Neural cell (in vitro differentiated cells): ENCODE measurements around the gene SPDYE2.
"Not testable (repeated sequence)": the region's sequence is repeated elsewhere in the genome, so short reads cannot be mapped to it uniquely, and the experiment has no call there.

Experiments used
- EP300 ChIP-seq: fragments of 450-650 bp; conservative IDR thresholded peaks from 2 replicates; pipeline ENCODE4 v1.6.1; 2014; ENCODE audit warnings: antibody characterized with exemption, mild to moderate bottlenecking, moderate library complexity; ENCODE audit not compliant: poor library complexity, severe bottlenecking
- EZH2 ChIP-seq: fragments of 200-600, 300-800 bp; shearing (Covaris generic), sonication (generic); IDR thresholded peaks from 2 replicates; pipeline ENCODE4 v1.6.1; 2014; ENCODE audit warnings: antibody characterized with exemption, low read length, borderline replicate concordance, mild to moderate bottlenecking; ENCODE audit not compliant: insufficient read depth, poor library complexity, severe bottlenecking
- POLR2AphosphoS5 ChIP-seq: IDR thresholded peaks from 2 replicates; pipeline ENCODE4 v1.6.1; 2012
- RAD21 ChIP-seq: fragments of 450-650 bp; conservative IDR thresholded peaks from 2 replicates; pipeline ENCODE4 v1.6.1; 2014; ENCODE audit warnings: antibody characterized with exemption, mild to moderate bottlenecking, moderate library complexity
- TAF1 ChIP-seq: IDR thresholded peaks from 2 replicates; pipeline ENCODE4 v1.6.1; 2012; ENCODE audit warnings: low read depth
- TF ChIP-seq, protein P1 (sequence below): fragments of 450-650 bp; IDR thresholded peaks from 2 replicates; pipeline ENCODE4 v1.5.1; 2014; ENCODE audit warnings: antibody characterized with exemption, mild to moderate bottlenecking, moderate library complexity; ENCODE audit not compliant: poor library complexity, severe bottlenecking
- TF ChIP-seq, protein P2 (sequence below): IDR thresholded peaks from 2 replicates; pipeline ENCODE4 v1.6.1; 2012; ENCODE audit warnings: borderline replicate concordance

DNA sequence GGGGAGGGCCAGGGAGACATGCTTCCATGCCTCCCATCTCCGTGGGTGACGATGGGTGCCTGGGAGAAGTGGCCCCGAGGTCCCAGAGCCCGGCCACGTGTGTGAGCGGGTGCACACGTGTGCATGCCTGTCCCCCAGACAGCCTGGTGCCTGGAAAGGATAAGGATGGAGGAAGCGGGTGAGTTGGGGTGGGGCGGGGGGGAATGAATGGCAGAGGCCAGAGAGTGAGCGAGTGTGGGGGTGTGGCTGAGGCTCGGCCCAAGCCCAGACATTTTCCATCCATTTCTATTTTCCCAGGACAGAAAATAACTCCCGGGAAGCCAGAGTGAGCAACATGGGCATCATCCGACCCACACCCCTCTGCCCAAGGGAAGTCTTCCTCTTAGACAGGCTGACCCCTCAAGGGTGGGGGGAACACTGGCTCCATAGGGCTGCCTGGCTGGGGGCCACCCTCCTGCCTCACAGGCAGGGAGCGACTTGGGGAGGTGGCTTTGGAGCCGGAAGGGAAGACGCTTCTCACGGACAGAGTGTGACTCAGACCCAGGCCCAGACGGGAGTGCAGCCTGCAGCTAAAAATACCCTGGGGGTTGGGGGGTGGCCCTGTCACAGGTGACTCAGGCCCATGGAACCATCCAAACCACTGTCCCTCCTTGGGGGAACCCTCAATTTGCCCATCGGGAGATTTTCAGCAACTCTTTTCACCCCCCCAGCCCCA is 53.6 kb downstream of the SPDYE2 start:
- TF ChIP-seq EZH2, POLR2AphosphoS5, EP300, RAD21, TAF1: not testable (repeated sequence)
- TF ChIP-seq, protein P1, sequence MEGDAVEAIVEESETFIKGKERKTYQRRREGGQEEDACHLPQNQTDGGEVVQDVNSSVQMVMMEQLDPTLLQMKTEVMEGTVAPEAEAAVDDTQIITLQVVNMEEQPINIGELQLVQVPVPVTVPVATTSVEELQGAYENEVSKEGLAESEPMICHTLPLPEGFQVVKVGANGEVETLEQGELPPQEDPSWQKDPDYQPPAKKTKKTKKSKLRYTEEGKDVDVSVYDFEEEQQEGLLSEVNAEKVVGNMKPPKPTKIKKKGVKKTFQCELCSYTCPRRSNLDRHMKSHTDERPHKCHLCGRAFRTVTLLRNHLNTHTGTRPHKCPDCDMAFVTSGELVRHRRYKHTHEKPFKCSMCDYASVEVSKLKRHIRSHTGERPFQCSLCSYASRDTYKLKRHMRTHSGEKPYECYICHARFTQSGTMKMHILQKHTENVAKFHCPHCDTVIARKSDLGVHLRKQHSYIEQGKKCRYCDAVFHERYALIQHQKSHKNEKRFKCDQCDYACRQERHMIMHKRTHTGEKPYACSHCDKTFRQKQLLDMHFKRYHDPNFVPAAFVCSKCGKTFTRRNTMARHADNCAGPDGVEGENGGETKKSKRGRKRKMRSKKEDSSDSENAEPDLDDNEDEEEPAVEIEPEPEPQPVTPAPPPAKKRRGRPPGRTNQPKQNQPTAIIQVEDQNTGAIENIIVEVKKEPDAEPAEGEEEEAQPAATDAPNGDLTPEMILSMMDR, result not testable (repeated sequence)
- TF ChIP-seq, protein P2, sequence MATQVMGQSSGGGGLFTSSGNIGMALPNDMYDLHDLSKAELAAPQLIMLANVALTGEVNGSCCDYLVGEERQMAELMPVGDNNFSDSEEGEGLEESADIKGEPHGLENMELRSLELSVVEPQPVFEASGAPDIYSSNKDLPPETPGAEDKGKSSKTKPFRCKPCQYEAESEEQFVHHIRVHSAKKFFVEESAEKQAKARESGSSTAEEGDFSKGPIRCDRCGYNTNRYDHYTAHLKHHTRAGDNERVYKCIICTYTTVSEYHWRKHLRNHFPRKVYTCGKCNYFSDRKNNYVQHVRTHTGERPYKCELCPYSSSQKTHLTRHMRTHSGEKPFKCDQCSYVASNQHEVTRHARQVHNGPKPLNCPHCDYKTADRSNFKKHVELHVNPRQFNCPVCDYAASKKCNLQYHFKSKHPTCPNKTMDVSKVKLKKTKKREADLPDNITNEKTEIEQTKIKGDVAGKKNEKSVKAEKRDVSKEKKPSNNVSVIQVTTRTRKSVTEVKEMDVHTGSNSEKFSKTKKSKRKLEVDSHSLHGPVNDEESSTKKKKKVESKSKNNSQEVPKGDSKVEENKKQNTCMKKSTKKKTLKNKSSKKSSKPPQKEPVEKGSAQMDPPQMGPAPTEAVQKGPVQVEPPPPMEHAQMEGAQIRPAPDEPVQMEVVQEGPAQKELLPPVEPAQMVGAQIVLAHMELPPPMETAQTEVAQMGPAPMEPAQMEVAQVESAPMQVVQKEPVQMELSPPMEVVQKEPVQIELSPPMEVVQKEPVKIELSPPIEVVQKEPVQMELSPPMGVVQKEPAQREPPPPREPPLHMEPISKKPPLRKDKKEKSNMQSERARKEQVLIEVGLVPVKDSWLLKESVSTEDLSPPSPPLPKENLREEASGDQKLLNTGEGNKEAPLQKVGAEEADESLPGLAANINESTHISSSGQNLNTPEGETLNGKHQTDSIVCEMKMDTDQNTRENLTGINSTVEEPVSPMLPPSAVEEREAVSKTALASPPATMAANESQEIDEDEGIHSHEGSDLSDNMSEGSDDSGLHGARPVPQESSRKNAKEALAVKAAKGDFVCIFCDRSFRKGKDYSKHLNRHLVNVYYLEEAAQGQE, result not testable (repeated sequence)
